Fibroblast of lung (primary cell): ENCODE data around the gene ZCWPW2. TPM values are rescaled to one million over a fixed set of nuclear protein-coding genes. Genes with fewer than 3 reads are reported as not detected.
A peak's percentile ranks its signal among the peaks of the same experiment; 100 is the strongest.

ENCODE experiments used
- DNase-seq, 2 donors: peaks; one replicate each; pipeline versions ENCODE4 v3.0.0 to v3.0.0-alpha.2; 2010; ENCODE audit warnings: low read depth in 2 of 2
- H2AFZ ChIP-seq: 2 replicates; pipeline ENCODE4 v1.5.1; 2012; ENCODE audit warnings: low read length, control low read depth, inconsistent platforms
- H3K27ac ChIP-seq: 2 replicates; pipeline ENCODE4 v1.5.1; 2011; ENCODE audit warnings: low read length, control low read depth; ENCODE audit not compliant: insufficient read depth
- H3K27me3 ChIP-seq: 2 replicates; pipeline ENCODE4 v1.5.1; 2011; ENCODE audit warnings: mild to moderate bottlenecking, low read length; ENCODE audit not compliant: control insufficient read depth, insufficient read depth
- H3K36me3 ChIP-seq: 2 replicates; pipeline ENCODE4 v1.5.1; 2011; ENCODE audit warnings: low read length; ENCODE audit not compliant: control insufficient read depth, insufficient read depth
- H3K4me1 ChIP-seq: 2 replicates; pipeline ENCODE4 v1.5.1; 2011; ENCODE audit warnings: low read length; ENCODE audit not compliant: control insufficient read depth, insufficient read depth; ENCODE audit errors: extremely low read depth
- H3K4me2 ChIP-seq: 2 replicates; pipeline ENCODE4 v1.5.1; 2011; ENCODE audit warnings: low read length, control low read depth; ENCODE audit not compliant: insufficient read depth; ENCODE audit errors: extremely low read depth
- H3K4me3 ChIP-seq, 4 experiments: fragments of 200-600 bp in 1 of 4; sonication (generic) in 1 of 4; replicated peaks in 1 of 4; 2 replicates each; pipeline ENCODE4 v1.5.1; 2011 to 2016; ENCODE audit warnings: low read length in 4 of 4, low read depth in 3 of 4, mild to moderate bottlenecking in 3 of 4, control low read depth in 2 of 4, inconsistent platforms in 1 of 4, mixed read lengths in 1 of 4; ENCODE audit not compliant: insufficient read depth in 1 of 4; ENCODE audit errors: control extremely low read depth in 1 of 4
- H3K79me2 ChIP-seq: 2 replicates; pipeline ENCODE4 v1.5.1; 2012; ENCODE audit warnings: mild to moderate bottlenecking, low read length, inconsistent platforms; ENCODE audit not compliant: control insufficient read depth, insufficient read depth
- H3K9ac ChIP-seq: 2 replicates; pipeline ENCODE4 v1.5.1; 2011; ENCODE audit warnings: mild to moderate bottlenecking, low read length, control low read depth; ENCODE audit not compliant: insufficient read depth
- H3K9me3 ChIP-seq: 2 replicates; pipeline ENCODE4 v1.5.1; 2012; ENCODE audit warnings: low read depth, low read length; ENCODE audit not compliant: control insufficient read depth, insufficient read depth
- H4K20me1 ChIP-seq: 2 replicates; pipeline ENCODE4 v1.5.1; 2011; ENCODE audit warnings: low read length; ENCODE audit not compliant: control insufficient read depth, insufficient read depth; ENCODE audit errors: extremely low read depth
- EZH2 ChIP-seq: IDR thresholded peaks from 2 replicates; pipeline ENCODE4 v1.5.1; 2012; ENCODE audit warnings: low read length, control low read depth, mild to moderate bottlenecking; ENCODE audit errors: missing control alignments
- polyA plus RNA-seq, 2 donors: library from polyadenylated mRNA; depleted of rRNA in 1 of 2; stranded (reverse) in 1 of 2; unstranded in 1 of 2; fragments of >200 nt; gene quantifications; 2 replicates each; pipeline ENCODE4 v1.2.1, GENCODE V29; 2011 to 2012; ENCODE audit warnings: missing spikeins in 1 of 2
- total RNA-seq: library from RNA; depleted of rRNA; stranded (reverse); fragments of >200 nt; gene quantifications from 2 replicates; pipeline ENCODE4 v1.2.1, GENCODE V29; 2014
- TF ChIP-seq, protein P1 (sequence below), 2 donors: IDR thresholded peaks in 1 of 2; conservative IDR thresholded peaks in 1 of 2; 1 replicate in 1 of 2; 2 replicates in 1 of 2; pipeline ENCODE4 v1.5.1; 2011 to 2012; ENCODE audit warnings: low read length in 2 of 2, control low read depth in 1 of 2, inconsistent platforms in 1 of 2, low read depth in 1 of 2, mild to moderate bottlenecking in 1 of 2

ZCWPW2 gene
- total and polyA plus RNA-seq, 2 donors (not counting 1 experiment from before 2014, with no cell fraction given): 0.68 to 1.7 TPM

- no peaks in the 10 kb centered on the region for H4K20me1 ChIP-seq
- TF ChIP-seq, protein P1, sequence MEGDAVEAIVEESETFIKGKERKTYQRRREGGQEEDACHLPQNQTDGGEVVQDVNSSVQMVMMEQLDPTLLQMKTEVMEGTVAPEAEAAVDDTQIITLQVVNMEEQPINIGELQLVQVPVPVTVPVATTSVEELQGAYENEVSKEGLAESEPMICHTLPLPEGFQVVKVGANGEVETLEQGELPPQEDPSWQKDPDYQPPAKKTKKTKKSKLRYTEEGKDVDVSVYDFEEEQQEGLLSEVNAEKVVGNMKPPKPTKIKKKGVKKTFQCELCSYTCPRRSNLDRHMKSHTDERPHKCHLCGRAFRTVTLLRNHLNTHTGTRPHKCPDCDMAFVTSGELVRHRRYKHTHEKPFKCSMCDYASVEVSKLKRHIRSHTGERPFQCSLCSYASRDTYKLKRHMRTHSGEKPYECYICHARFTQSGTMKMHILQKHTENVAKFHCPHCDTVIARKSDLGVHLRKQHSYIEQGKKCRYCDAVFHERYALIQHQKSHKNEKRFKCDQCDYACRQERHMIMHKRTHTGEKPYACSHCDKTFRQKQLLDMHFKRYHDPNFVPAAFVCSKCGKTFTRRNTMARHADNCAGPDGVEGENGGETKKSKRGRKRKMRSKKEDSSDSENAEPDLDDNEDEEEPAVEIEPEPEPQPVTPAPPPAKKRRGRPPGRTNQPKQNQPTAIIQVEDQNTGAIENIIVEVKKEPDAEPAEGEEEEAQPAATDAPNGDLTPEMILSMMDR (conservative IDR thresholded peaks at IDR 0.05 in 1 of 2, IDR thresholded peaks at IDR 0.05 in 1 of 2; ENCODE audit: low read depth in 1 of 2, low read length in 2 of 2): no peak
- no peak for TF ChIP-seq EZH2
- H2AFZ ChIP-seq: no peak overlapping the region
- no peak overlapping the region for H3K9ac ChIP-seq
- H3K79me2 ChIP-seq: no peaks in the 10 kb centered on the region
- H3K4me1 ChIP-seq: no peaks in the 10 kb centered on the region
- no peaks in the 10 kb centered on the region for H3K27me3 ChIP-seq
- no peak overlapping the region for H3K4me3 ChIP-seq
- no peak for DNase-seq
- no peaks in the 10 kb centered on the region for H3K9me3 ChIP-seq
- no peaks in the 10 kb centered on the region for H3K36me3 ChIP-seq
- no peak overlapping the region for H3K4me2 ChIP-seq
- H3K27ac ChIP-seq: no peak overlapping the region
Measured at GRCh38 chr3:28320981-28321380, 27.5 kb upstream of the ZCWPW2 start.

GRCh38 chr3:28322464-28322863 is 26.1 kb upstream of the ZCWPW2 start:
- Histone ChIP-seq H3K36me3 (peaks cover 4% of the 10 kb centered on the region), H3K4me3 (no peak overlapping the region), H3K4me2 (no peak overlapping the region), H3K27me3 (no peaks in the 10 kb centered on the region), H3K27ac (no peak overlapping the region), H3K4me1 (no peaks in the 10 kb centered on the region), H3K79me2 (no peaks in the 10 kb centered on the region), H2AFZ (no peak overlapping the region), H4K20me1 (no peaks in the 10 kb centered on the region), H3K9me3 (no peaks in the 10 kb centered on the region), H3K9ac (no peak overlapping the region)
- peak; percentile 54 to 84 for DNase-seq
- TF ChIP-seq EZH2: no peak
- TF ChIP-seq, protein P1 (conservative IDR thresholded peaks at IDR 0.05 in 1 of 2, IDR thresholded peaks at IDR 0.05 in 1 of 2; ENCODE audit: low read depth in 1 of 2, low read length in 2 of 2): no peak

GRCh38 chr3:28326458-28326926 is 22.0 kb upstream of the ZCWPW2 start:
- H3K36me3 ChIP-seq: peaks cover 5% of the 10 kb centered on the region
- no peak overlapping the region for H3K4me3 ChIP-seq
- no peaks in the 10 kb centered on the region for H3K4me1 ChIP-seq
- no peaks in the 10 kb centered on the region for H4K20me1 ChIP-seq
- no peaks in the 10 kb centered on the region for H3K27me3 ChIP-seq
- H2AFZ ChIP-seq: no peak overlapping the region
- no peak overlapping the region for H3K4me2 ChIP-seq
- no peaks in the 10 kb centered on the region for H3K79me2 ChIP-seq
- no peak overlapping the region for H3K27ac ChIP-seq
- H3K9ac ChIP-seq: no peak overlapping the region
- H3K9me3 ChIP-seq: no peaks in the 10 kb centered on the region
- DNase-seq: peak in 1 of 2 donors; percentile 62
- TF ChIP-seq EZH2: no peak
- TF ChIP-seq, protein P1 (conservative IDR thresholded peaks at IDR 0.05 in 1 of 2, IDR thresholded peaks at IDR 0.05 in 1 of 2; ENCODE audit: low read depth in 1 of 2, low read length in 2 of 2): no peak
